DOHH2 (cell line): ENCODE data around the gene CYRIA.

Experiments
- H3F3A ChIP-seq: fragments of 200-600 bp; sonication (generic), shearing (Covaris generic); 2 replicates; pipeline ENCODE4 v1.6.0; 2016; ENCODE audit warnings: antibody characterized with exemption, mild to moderate bottlenecking; ENCODE audit not compliant: control insufficient read depth, insufficient read depth
- H3K27ac ChIP-seq: fragments of 200-600 bp; sonication (generic); 2 replicates; pipeline ENCODE4 v1.5.1; 2014; ENCODE audit warnings: low read depth, mild to moderate bottlenecking, low read length, moderate library complexity
- H3K27me3 ChIP-seq: fragments of 200-600 bp; sonication (generic); 2 replicates; pipeline ENCODE4 v1.6.1; 2014; ENCODE audit warnings: mild to moderate bottlenecking, low read length, mixed read lengths; ENCODE audit not compliant: control insufficient read depth
- H3K36me3 ChIP-seq: fragments of 200-600 bp; sonication (generic); 2 replicates; pipeline ENCODE4 v1.6.1; 2014; ENCODE audit warnings: mild to moderate bottlenecking, low read length, moderate library complexity, mixed read lengths; ENCODE audit not compliant: control insufficient read depth
- H3K4me1 ChIP-seq: fragments of 200-600 bp; sonication (generic); 2 replicates; pipeline ENCODE4 v1.6.1; 2014; ENCODE audit warnings: mild to moderate bottlenecking, low read length, mixed read lengths; ENCODE audit not compliant: control insufficient read depth
- H3K4me2 ChIP-seq: fragments of 200-600 bp; sonication (generic); 2 replicates; pipeline ENCODE4 v1.6.0; 2014; ENCODE audit warnings: mild to moderate bottlenecking, low read length, moderate library complexity
- H3K4me3 ChIP-seq: fragments of 200-600 bp; sonication (generic); 2 replicates; pipeline ENCODE4 v1.5.1; 2014; ENCODE audit warnings: mild to moderate bottlenecking, low read length, mixed read lengths
- H3K79me2 ChIP-seq: fragments of 200-600 bp; sonication (generic); 2 replicates; pipeline ENCODE4 v1.6.1; 2014; ENCODE audit warnings: mild to moderate bottlenecking, low read length, mixed read lengths; ENCODE audit not compliant: control insufficient read depth
- H3K9me2 ChIP-seq: fragments of 200-600 bp; sonication (generic); replicated peaks from 2 replicates; pipeline ENCODE4 v1.6.1; 2014; ENCODE audit warnings: mild to moderate bottlenecking, low read length, mixed read lengths; ENCODE audit not compliant: control insufficient read depth
- H3K9me3 ChIP-seq: fragments of 200-600 bp; sonication (generic); 2 replicates; pipeline ENCODE4 v1.6.1; 2014; ENCODE audit warnings: antibody characterized with exemption, low read length, mixed read lengths; ENCODE audit not compliant: control insufficient read depth, insufficient read depth
- H4K20me1 ChIP-seq: fragments of 200-600 bp; sonication (generic); 2 replicates; pipeline ENCODE4 v1.6.0; 2014; ENCODE audit warnings: low read depth, mild to moderate bottlenecking, antibody characterized with exemption, low read length, moderate library complexity; ENCODE audit not compliant: control insufficient read depth, insufficient read depth
- EZH2phosphoT487 ChIP-seq: fragments of 200-600 bp; sonication (generic); IDR thresholded peaks from 2 replicates; pipeline ENCODE4 v1.6.1; 2017; ENCODE audit warnings: borderline replicate concordance, mild to moderate bottlenecking, antibody characterized with exemption, low read length, moderate library complexity, mixed read lengths
- TF ChIP-seq, protein P1 (sequence below): fragments of 200-600 bp; sonication (generic); IDR thresholded peaks from one replicate; pipeline ENCODE4 v1.5.1; 2014; ENCODE audit warnings: antibody characterized with exemption, mild to moderate bottlenecking, low read depth, low read length; ENCODE audit not compliant: poor library complexity, severe bottlenecking

CYRIA gene

DNA sequence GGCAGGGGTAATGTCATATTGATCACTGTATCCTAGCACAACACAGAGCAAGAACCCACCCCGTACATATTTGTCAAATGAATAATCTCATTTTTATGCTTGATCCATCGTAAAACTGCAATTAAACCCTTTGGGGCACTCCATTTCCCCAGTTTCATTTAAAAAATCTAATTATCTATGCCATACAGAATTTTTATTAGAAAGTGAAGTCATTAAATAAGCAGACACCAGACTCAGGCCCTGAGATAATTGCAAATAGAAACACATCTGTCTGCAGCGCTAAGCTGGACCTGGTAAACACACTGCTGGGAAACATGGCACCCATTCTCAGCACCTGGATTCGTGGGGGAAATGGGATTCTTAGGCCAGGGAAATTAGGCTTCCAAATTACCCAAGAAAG, 5.1 kb downstream of the CYRIA start:
- no peaks in the 10 kb centered on the region for H3K9me2 ChIP-seq
- peak overlapping the region; percentile 90 for H3K4me2 ChIP-seq
- no peaks in the 10 kb centered on the region for H3K9me3 ChIP-seq
- H3K36me3 ChIP-seq: peaks cover 3% of the 10 kb centered on the region; the same call in 1 of the 2 replicates
- peak overlapping the region; percentile 10; the same call in 1 of the 2 replicates for H3K4me3 ChIP-seq
- H3K4me1 ChIP-seq: peaks cover 97% of the 10 kb centered on the region
- no peaks in the 10 kb centered on the region for H4K20me1 ChIP-seq
- H3F3A ChIP-seq: peaks cover 30% of the 10 kb centered on the region
- no peaks in the 10 kb centered on the region for H3K27me3 ChIP-seq
- TF ChIP-seq, protein P1, sequence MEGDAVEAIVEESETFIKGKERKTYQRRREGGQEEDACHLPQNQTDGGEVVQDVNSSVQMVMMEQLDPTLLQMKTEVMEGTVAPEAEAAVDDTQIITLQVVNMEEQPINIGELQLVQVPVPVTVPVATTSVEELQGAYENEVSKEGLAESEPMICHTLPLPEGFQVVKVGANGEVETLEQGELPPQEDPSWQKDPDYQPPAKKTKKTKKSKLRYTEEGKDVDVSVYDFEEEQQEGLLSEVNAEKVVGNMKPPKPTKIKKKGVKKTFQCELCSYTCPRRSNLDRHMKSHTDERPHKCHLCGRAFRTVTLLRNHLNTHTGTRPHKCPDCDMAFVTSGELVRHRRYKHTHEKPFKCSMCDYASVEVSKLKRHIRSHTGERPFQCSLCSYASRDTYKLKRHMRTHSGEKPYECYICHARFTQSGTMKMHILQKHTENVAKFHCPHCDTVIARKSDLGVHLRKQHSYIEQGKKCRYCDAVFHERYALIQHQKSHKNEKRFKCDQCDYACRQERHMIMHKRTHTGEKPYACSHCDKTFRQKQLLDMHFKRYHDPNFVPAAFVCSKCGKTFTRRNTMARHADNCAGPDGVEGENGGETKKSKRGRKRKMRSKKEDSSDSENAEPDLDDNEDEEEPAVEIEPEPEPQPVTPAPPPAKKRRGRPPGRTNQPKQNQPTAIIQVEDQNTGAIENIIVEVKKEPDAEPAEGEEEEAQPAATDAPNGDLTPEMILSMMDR: no peak
- no peak for TF ChIP-seq EZH2phosphoT487
- peak overlapping the region; percentile 9 for H3K27ac ChIP-seq
- peaks cover 91% of the 10 kb centered on the region for H3K79me2 ChIP-seq

DNA sequence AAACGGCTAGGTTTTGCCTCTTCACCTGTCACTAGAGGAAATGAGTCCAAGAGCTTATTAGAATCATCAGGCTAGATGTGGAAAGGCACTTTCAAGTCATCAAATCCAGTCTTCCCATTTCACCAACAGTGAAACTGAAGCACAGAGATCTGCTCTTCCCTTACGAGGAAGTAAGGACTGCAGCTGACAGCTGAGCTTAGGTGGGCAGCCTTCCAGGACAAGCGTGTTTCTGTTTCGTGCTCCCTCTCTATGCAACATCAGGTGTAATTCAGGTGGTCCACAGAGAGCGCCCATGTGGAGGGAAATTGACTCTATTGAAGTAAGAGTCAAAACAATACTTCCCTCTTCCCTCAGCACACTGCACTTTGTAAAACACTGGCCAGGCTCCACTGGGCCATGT, 5.5 kb downstream of the CYRIA start:
- no peaks in the 10 kb centered on the region for H4K20me1 ChIP-seq
- H3K4me3 ChIP-seq: peak overlapping the region; percentile 10; the same call in 1 of the 2 replicates
- peaks cover 100% of the 10 kb centered on the region for H3K4me1 ChIP-seq
- peaks cover 34% of the 10 kb centered on the region for H3F3A ChIP-seq
- no peaks in the 10 kb centered on the region for H3K9me3 ChIP-seq
- TF ChIP-seq, protein P1: no peak
- no peak for TF ChIP-seq EZH2phosphoT487
- H3K4me2 ChIP-seq: peak overlapping the region; percentile 90
- no peaks in the 10 kb centered on the region for H3K27me3 ChIP-seq
- H3K36me3 ChIP-seq: peaks cover 3% of the 10 kb centered on the region; the same call in 1 of the 2 replicates
- H3K9me2 ChIP-seq: no peaks in the 10 kb centered on the region
- peaks cover 89% of the 10 kb centered on the region for H3K79me2 ChIP-seq
- H3K27ac ChIP-seq: peak overlapping the region; percentile 9

DNA sequence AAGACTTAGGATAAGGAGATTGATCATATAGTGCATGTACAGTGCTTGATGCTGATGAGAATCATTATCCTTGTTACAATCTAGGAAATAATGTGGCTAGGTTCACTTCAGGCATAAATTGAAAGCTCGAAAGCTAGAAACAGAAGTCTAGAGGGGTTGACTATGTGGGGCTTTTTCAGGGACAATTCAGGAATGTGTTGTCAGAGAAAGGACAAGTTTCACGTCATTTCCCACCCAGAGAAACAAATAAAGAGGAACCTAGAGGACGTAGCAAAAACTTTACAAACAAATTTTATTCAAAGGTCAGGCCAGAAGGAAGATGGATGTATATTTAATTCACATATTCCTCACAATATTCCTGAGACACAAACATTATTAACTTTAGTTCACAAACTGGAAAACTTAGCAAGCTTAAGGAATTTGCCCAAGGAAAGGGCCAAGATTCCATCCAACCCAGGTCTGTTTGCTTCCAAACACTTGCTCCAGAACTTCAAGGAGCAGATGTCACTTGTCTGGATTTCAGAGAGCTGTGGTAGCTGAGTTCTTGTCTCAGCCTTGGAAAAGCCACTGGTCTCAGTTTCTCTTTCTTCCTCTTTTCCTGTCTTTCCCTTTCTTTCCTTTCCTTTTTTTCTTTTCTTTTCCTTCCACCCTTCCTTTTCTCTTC, 7.4 kb downstream of the CYRIA start:
- H3K9me3 ChIP-seq: no peaks in the 10 kb centered on the region
- peak overlapping the region; percentile 65 for H3K4me3 ChIP-seq
- H3K36me3 ChIP-seq: peaks cover 8% of the 10 kb centered on the region
- H3F3A ChIP-seq: peaks cover 52% of the 10 kb centered on the region
- H3K4me2 ChIP-seq: peak overlapping the region; percentile 90
- H3K79me2 ChIP-seq: peaks cover 81% of the 10 kb centered on the region
- no peaks in the 10 kb centered on the region for H4K20me1 ChIP-seq
- H3K27me3 ChIP-seq: no peaks in the 10 kb centered on the region
- H3K27ac ChIP-seq: peak overlapping the region; percentile 99
- TF ChIP-seq, protein P1: no peak
- TF ChIP-seq EZH2phosphoT487: no peak
- peaks cover 100% of the 10 kb centered on the region for H3K4me1 ChIP-seq
- no peaks in the 10 kb centered on the region for H3K9me2 ChIP-seq
